DND-41 (cell line): ENCODE data around the gene NTN5.

ENCODE experiments used
- ATAC-seq: fragments of 200-7000 bp; cut with Tn5 transposase; 3 replicates; pipeline ENCODE4 v1.9.1; 2021; ENCODE audit warnings: low read depth; ENCODE audit not compliant: insufficient read depth
- DNase-seq: peaks from one replicate; pipeline ENCODE4 v3.0.0-alpha.2; 2020
- H2AFZ ChIP-seq: 2 replicates; pipeline ENCODE4 v1.6.0; 2012; ENCODE audit warnings: low read depth, low read length
- H3K27ac ChIP-seq: 2 replicates; pipeline ENCODE4 v1.5.1; 2012; ENCODE audit warnings: low read length, inconsistent platforms
- H3K27me3 ChIP-seq: fragments of 200-600 bp; sonication (generic); 2 replicates; pipeline ENCODE4 v1.6.0; 2012; ENCODE audit warnings: low read length, mild to moderate bottlenecking, inconsistent platforms; ENCODE audit not compliant: insufficient read depth, poor library complexity
- H3K36me3 ChIP-seq: 2 replicates; pipeline ENCODE4 v1.5.1; 2012; ENCODE audit warnings: low read length, inconsistent platforms; ENCODE audit not compliant: insufficient read depth
- H3K4me1 ChIP-seq: 2 replicates; pipeline ENCODE4 v1.5.1; 2012; ENCODE audit warnings: mild to moderate bottlenecking, low read length; ENCODE audit not compliant: insufficient read depth
- H3K4me2 ChIP-seq: 2 replicates; pipeline ENCODE4 v1.6.0; 2012; ENCODE audit warnings: mild to moderate bottlenecking, moderate library complexity, low read length, inconsistent platforms; ENCODE audit not compliant: insufficient read depth
- H3K4me3 ChIP-seq, 2 experiments: fragments of 200-600 bp in 1 of 2; shearing (Covaris generic) in 1 of 2; 2 replicates each; pipeline ENCODE4 v1.5.1; 2012 to 2016; ENCODE audit warnings: inconsistent platforms in 2 of 2, low read length in 2 of 2, mild to moderate bottlenecking in 2 of 2, low read depth in 1 of 2, moderate library complexity in 1 of 2
- H3K79me2 ChIP-seq: 2 replicates; pipeline ENCODE4 v1.6.0; 2012; ENCODE audit warnings: low read length, inconsistent platforms; ENCODE audit not compliant: insufficient read depth
- H3K9ac ChIP-seq: 2 replicates; pipeline ENCODE4 v1.6.0; 2012; ENCODE audit warnings: low read depth, mild to moderate bottlenecking, inconsistent platforms, low read length, moderate library complexity
- H3K9me3 ChIP-seq: 2 replicates; pipeline ENCODE4 v1.5.1; 2012; ENCODE audit warnings: low read length, moderate library complexity, mild to moderate bottlenecking, inconsistent platforms; ENCODE audit not compliant: insufficient read depth, severe bottlenecking
- H4K20me1 ChIP-seq: 2 replicates; pipeline ENCODE4 v1.6.0; 2012; ENCODE audit warnings: low read length; ENCODE audit not compliant: insufficient read depth
- CTCF ChIP-seq: IDR thresholded peaks from 2 replicates; pipeline ENCODE4 v1.5.1; 2012; ENCODE audit warnings: borderline replicate concordance, low read length, moderate library complexity, mild to moderate bottlenecking; ENCODE audit not compliant: poor library complexity, severe bottlenecking; ENCODE audit errors: extremely low read depth
- EZH2 ChIP-seq: IDR thresholded peaks from 3 replicates; pipeline ENCODE4 v1.6.1; 2012; ENCODE audit warnings: borderline replicate concordance, low read depth, mild to moderate bottlenecking, moderate library complexity, low read length, inconsistent platforms; ENCODE audit not compliant: severe bottlenecking

The NTN5 gene

GRCh38 chr19:48644839-48645619, 27.8 kb downstream of the NTN5 start:
- DNase-seq (peak; percentile 71), ATAC-seq (peak; percentile 57)
- H3K79me2 ChIP-seq = no peaks in the 10 kb centered on the region
- peak overlapping the region; percentile 54; the same call in 1 of the 2 replicates for H3K9ac ChIP-seq
- peaks cover 45% of the 10 kb centered on the region for H3K4me1 ChIP-seq
- H3K9me3 ChIP-seq = no peaks in the 10 kb centered on the region
- H3K36me3 ChIP-seq = no peaks in the 10 kb centered on the region
- no peaks in the 10 kb centered on the region for H4K20me1 ChIP-seq
- H3K27ac ChIP-seq = no peak overlapping the region; the same call in 1 of the 2 replicates
- H2AFZ ChIP-seq = peak overlapping the region; percentile 78; the same call in 1 of the 2 replicates
- H3K27me3 ChIP-seq = no peaks in the 10 kb centered on the region
- H3K4me2 ChIP-seq = peak overlapping the region; percentile 70
- H3K4me3 ChIP-seq = no peak overlapping the region; a peak in 1 of 4 replicates
- TF ChIP-seq EZH2 = no peak
- no peak for TF ChIP-seq CTCF

GRCh38 chr19:48644355-48644754, 28.5 kb downstream of the NTN5 start:
- Histone ChIP-seq H3K27ac (no peak overlapping the region), H3K36me3 (no peaks in the 10 kb centered on the region), H3K9me3 (no peaks in the 10 kb centered on the region), H3K9ac (no peak overlapping the region), H3K4me2 (no peak overlapping the region), H3K4me1 (peaks cover 40% of the 10 kb centered on the region), H3K79me2 (no peaks in the 10 kb centered on the region), H4K20me1 (no peaks in the 10 kb centered on the region), H3K27me3 (no peaks in the 10 kb centered on the region), H3K4me3 (no peak overlapping the region), H2AFZ (no peak overlapping the region)
- ATAC-seq (no peak), DNase-seq (no peak)
- TF ChIP-seq CTCF (no peak), EZH2 (no peak)

- no peak for TF ChIP-seq CTCF
- TF ChIP-seq EZH2 = no peak
- Histone ChIP-seq H3K9ac (no peak overlapping the region), H4K20me1 (no peaks in the 10 kb centered on the region), H3K27me3 (no peaks in the 10 kb centered on the region), H3K4me1 (peaks cover 37% of the 10 kb centered on the region), H3K4me2 (no peak overlapping the region), H3K36me3 (no peaks in the 10 kb centered on the region), H3K4me3 (no peak overlapping the region), H3K79me2 (no peaks in the 10 kb centered on the region), H3K27ac (no peak overlapping the region), H3K9me3 (no peaks in the 10 kb centered on the region), H2AFZ (no peak overlapping the region)
- ATAC-seq (no peak), DNase-seq (no peak)
These were observed 30.0 kb downstream of the NTN5 start for GRCh38 chr19:48642862-48643261.
